HCT116 (cell line): ENCODE results near the gene MELTF.

Experiments used
- CBX3 ChIP-seq: IDR thresholded peaks from 2 replicates; pipeline ENCODE4 v1.6.1; 2012; ENCODE audit warnings: low read depth
- CEBPB ChIP-seq: IDR thresholded peaks from 2 replicates; pipeline ENCODE4 v1.6.1; 2012; ENCODE audit warnings: low read depth
- EZH2 ChIP-seq: fragments of 200-600 bp; sonication (generic); IDR thresholded peaks from 2 replicates; pipeline ENCODE4 v1.6.1; 2017; ENCODE audit warnings: antibody characterized with exemption, mixed run types
- JUND ChIP-seq: IDR thresholded peaks from 2 replicates; pipeline ENCODE4 v1.6.1; 2012
- SRF ChIP-seq: IDR thresholded peaks from 2 replicates; pipeline ENCODE4 v1.6.1; 2012; ENCODE audit warnings: low read depth
- YY1 ChIP-seq: IDR thresholded peaks from 2 replicates; pipeline ENCODE4 v1.6.1; 2011; ENCODE audit warnings: low read length, low read depth, moderate library complexity, mild to moderate bottlenecking; ENCODE audit not compliant: insufficient replicate concordance; ENCODE audit errors: extremely low read depth
- ZFX ChIP-seq: fragments of 450-650 bp; IDR thresholded peaks from 2 replicates; pipeline ENCODE4 v1.6.1; 2017
- ZNF274 ChIP-seq: fragments of 200-500 bp; sonication (Bioruptor generic); IDR thresholded peaks from 2 replicates; pipeline ENCODE4 v1.6.1; 2014; ENCODE audit warnings: mild to moderate bottlenecking, low read depth, low read length, inconsistent platforms
- TF ChIP-seq, protein P1 (sequence below), 3 experiments: fragments of 200-600 bp in 1 of 3; sonication (generic) in 1 of 3; IDR thresholded peaks in 2 of 3; conservative IDR thresholded peaks in 1 of 3; 2 replicates each; pipeline ENCODE4 v1.5.1; 2012 to 2017; ENCODE audit warnings: low read depth in 2 of 3, low read length in 2 of 3, antibody characterized with exemption in 1 of 3, borderline replicate concordance in 1 of 3, control low read depth in 1 of 3, mild to moderate bottlenecking in 1 of 3, mixed read lengths in 1 of 3, mixed run types in 1 of 3, moderate library complexity in 1 of 3; ENCODE audit not compliant: insufficient read depth in 1 of 3
- TF ChIP-seq, protein P2 (sequence below): IDR thresholded peaks from 2 replicates; pipeline ENCODE4 v1.6.1; 2012; ENCODE audit warnings: low read depth

DNA sequence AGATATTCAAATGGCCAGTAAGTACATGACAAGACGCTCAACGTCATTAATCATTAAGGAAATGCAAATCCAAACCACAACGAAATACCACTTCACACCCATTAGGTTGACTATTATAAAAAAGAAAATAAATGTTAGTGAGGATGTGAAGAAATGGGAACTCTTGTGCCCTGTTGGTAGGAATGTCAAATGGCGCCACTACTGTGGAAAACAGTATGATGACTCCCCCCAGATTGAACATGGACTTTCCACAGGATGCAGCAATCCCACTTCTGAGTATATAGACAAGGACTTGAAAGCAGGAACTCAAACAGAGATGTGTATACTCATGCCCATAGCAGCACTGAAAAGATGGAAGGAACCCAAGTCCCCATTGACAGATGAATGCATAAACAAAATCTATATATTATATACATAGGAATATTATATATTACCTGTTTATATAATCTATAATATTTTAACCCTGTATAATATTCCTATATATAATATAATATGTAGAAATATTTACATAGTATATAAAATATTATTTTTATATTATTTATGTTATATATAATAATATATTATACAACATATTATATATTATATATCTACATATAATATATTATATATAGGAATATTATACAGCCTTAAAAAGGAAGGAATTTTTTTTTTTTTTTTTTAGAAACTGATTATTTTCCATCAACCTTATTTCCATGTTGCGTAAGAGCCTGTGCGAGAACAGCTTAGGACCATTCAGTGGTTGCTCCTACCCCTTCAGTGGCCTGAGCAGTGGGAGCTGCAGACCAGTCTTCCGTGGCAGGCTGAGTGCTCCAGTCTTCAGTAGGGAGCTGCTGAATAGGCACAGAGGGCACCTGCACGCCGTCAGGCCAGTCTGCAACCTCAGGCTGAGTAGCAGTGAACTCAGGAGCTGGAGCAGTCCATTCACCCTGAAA is 43.4 kb downstream of the MELTF start:
- no peak for TF ChIP-seq EZH2
- TF ChIP-seq JUND, result no peak
- TF ChIP-seq, protein P1, sequence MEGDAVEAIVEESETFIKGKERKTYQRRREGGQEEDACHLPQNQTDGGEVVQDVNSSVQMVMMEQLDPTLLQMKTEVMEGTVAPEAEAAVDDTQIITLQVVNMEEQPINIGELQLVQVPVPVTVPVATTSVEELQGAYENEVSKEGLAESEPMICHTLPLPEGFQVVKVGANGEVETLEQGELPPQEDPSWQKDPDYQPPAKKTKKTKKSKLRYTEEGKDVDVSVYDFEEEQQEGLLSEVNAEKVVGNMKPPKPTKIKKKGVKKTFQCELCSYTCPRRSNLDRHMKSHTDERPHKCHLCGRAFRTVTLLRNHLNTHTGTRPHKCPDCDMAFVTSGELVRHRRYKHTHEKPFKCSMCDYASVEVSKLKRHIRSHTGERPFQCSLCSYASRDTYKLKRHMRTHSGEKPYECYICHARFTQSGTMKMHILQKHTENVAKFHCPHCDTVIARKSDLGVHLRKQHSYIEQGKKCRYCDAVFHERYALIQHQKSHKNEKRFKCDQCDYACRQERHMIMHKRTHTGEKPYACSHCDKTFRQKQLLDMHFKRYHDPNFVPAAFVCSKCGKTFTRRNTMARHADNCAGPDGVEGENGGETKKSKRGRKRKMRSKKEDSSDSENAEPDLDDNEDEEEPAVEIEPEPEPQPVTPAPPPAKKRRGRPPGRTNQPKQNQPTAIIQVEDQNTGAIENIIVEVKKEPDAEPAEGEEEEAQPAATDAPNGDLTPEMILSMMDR (IDR thresholded peaks at IDR 0.05 in 2 of 3, conservative IDR thresholded peaks at IDR 0.05 in 1 of 3; ENCODE audit: borderline replicate concordance in 1 of 3, insufficient read depth in 1 of 3, low read depth in 2 of 3, low read length in 2 of 3), result peak in 1 of 3 experiments; percentile 33; a peak in 2 of 6 replicates
- no peak for TF ChIP-seq CEBPB
- TF ChIP-seq ZFX, result no peak
- TF ChIP-seq, protein P2, sequence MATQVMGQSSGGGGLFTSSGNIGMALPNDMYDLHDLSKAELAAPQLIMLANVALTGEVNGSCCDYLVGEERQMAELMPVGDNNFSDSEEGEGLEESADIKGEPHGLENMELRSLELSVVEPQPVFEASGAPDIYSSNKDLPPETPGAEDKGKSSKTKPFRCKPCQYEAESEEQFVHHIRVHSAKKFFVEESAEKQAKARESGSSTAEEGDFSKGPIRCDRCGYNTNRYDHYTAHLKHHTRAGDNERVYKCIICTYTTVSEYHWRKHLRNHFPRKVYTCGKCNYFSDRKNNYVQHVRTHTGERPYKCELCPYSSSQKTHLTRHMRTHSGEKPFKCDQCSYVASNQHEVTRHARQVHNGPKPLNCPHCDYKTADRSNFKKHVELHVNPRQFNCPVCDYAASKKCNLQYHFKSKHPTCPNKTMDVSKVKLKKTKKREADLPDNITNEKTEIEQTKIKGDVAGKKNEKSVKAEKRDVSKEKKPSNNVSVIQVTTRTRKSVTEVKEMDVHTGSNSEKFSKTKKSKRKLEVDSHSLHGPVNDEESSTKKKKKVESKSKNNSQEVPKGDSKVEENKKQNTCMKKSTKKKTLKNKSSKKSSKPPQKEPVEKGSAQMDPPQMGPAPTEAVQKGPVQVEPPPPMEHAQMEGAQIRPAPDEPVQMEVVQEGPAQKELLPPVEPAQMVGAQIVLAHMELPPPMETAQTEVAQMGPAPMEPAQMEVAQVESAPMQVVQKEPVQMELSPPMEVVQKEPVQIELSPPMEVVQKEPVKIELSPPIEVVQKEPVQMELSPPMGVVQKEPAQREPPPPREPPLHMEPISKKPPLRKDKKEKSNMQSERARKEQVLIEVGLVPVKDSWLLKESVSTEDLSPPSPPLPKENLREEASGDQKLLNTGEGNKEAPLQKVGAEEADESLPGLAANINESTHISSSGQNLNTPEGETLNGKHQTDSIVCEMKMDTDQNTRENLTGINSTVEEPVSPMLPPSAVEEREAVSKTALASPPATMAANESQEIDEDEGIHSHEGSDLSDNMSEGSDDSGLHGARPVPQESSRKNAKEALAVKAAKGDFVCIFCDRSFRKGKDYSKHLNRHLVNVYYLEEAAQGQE, result no peak
- TF ChIP-seq YY1, result no peak
- no peak for TF ChIP-seq ZNF274
- TF ChIP-seq CBX3, result no peak
- no peak for TF ChIP-seq SRF
